H9 (cell line): ENCODE data around the gene SDK1. TPM values are rescaled to one million over a fixed set of nuclear protein-coding genes. Genes with fewer than 3 reads are reported as not detected.

Source experiments
- DNase-seq: peaks from one replicate; pipeline ENCODE4 v3.0.0-alpha.2; 2017
- H2AFZ ChIP-seq: one replicate; pipeline ENCODE4 v1.6.1; 2013; ENCODE audit warnings: mild to moderate bottlenecking, low read length, control low read depth, moderate library complexity
- H2AK5ac ChIP-seq: 2 replicates; pipeline ENCODE4 v1.6.1; 2013; ENCODE audit warnings: low read length, control low read depth, mixed read lengths; ENCODE audit not compliant: insufficient read length
- H2BK120ac ChIP-seq: one replicate; pipeline ENCODE4 v1.6.1; 2013; ENCODE audit warnings: low read depth, mild to moderate bottlenecking, low read length, control low read depth, inconsistent platforms; ENCODE audit not compliant: poor library complexity, severe bottlenecking
- H2BK12ac ChIP-seq: 2 replicates; pipeline ENCODE4 v1.6.1; 2013; ENCODE audit warnings: low read length, control low read depth, mixed read lengths, low read depth; ENCODE audit not compliant: insufficient read length
- H2BK15ac ChIP-seq: 2 replicates; pipeline ENCODE4 v1.6.1; 2013; ENCODE audit warnings: low read depth, low read length, control low read depth
- H2BK20ac ChIP-seq: one replicate; pipeline ENCODE4 v1.6.1; 2013; ENCODE audit warnings: low read depth, mild to moderate bottlenecking, low read length, control low read depth, inconsistent platforms; ENCODE audit not compliant: poor library complexity, severe bottlenecking
- H2BK5ac ChIP-seq: 2 replicates; pipeline ENCODE4 v1.6.1; 2013; ENCODE audit warnings: low read length, control low read depth, mixed read lengths; ENCODE audit not compliant: insufficient read length
- H3K14ac ChIP-seq: 2 replicates; pipeline ENCODE4 v1.6.1; 2013; ENCODE audit warnings: low read length, control low read depth; ENCODE audit not compliant: insufficient read depth
- H3K18ac ChIP-seq: 2 replicates; pipeline ENCODE4 v1.6.1; 2013; ENCODE audit warnings: low read depth, mild to moderate bottlenecking, mixed read lengths, low read length, control low read depth; ENCODE audit not compliant: insufficient read length
- H3K23ac ChIP-seq: 2 replicates; pipeline ENCODE4 v1.6.1; 2013; ENCODE audit warnings: low read length, control low read depth, mixed read lengths, low read depth; ENCODE audit not compliant: insufficient read length
- H3K23me2 ChIP-seq: 2 replicates; pipeline ENCODE4 v1.6.1; 2013; ENCODE audit warnings: low read depth, mild to moderate bottlenecking, mixed read lengths, low read length, control low read depth; ENCODE audit not compliant: insufficient read length, poor library complexity, severe bottlenecking
- H3K27ac ChIP-seq: 2 replicates; pipeline ENCODE4 v1.5.1; 2013; ENCODE audit warnings: low read length, control low read depth, mixed read lengths, low read depth; ENCODE audit not compliant: insufficient read length
- H3K27me3 ChIP-seq: 2 replicates; pipeline ENCODE4 v1.6.1; 2013; ENCODE audit warnings: low read length, control low read depth, inconsistent platforms; ENCODE audit not compliant: insufficient read depth
- H3K4ac ChIP-seq: 2 replicates; pipeline ENCODE4 v1.6.1; 2013; ENCODE audit warnings: low read depth, mild to moderate bottlenecking, control low read depth, inconsistent platforms, low read length, moderate library complexity
- H3K4me1 ChIP-seq: 2 replicates; pipeline ENCODE4 v1.6.1; 2013; ENCODE audit warnings: low read length, control low read depth, inconsistent platforms; ENCODE audit not compliant: insufficient read depth
- H3K4me2 ChIP-seq: 2 replicates; pipeline ENCODE4 v1.6.1; 2013; ENCODE audit warnings: low read length, control low read depth, mixed read lengths; ENCODE audit not compliant: insufficient read length, insufficient read depth
- H3K56ac ChIP-seq: 2 replicates; pipeline ENCODE4 v1.6.1; 2013; ENCODE audit warnings: low read depth, mild to moderate bottlenecking, mixed read lengths, low read length, control low read depth; ENCODE audit not compliant: insufficient read length
- H3K79me1 ChIP-seq: 2 replicates; pipeline ENCODE4 v1.6.1; 2013; ENCODE audit warnings: low read depth, mild to moderate bottlenecking, moderate library complexity, low read length, control low read depth, inconsistent platforms; ENCODE audit not compliant: insufficient read depth, poor library complexity, severe bottlenecking
- H3K79me2 ChIP-seq: 2 replicates; pipeline ENCODE4 v1.6.1; 2013; ENCODE audit warnings: low read length, control low read depth, inconsistent platforms; ENCODE audit not compliant: insufficient read depth
- H3K9ac ChIP-seq: 2 replicates; pipeline ENCODE4 v1.6.1; 2013; ENCODE audit warnings: low read length, control low read depth, mixed read lengths; ENCODE audit not compliant: insufficient read length; ENCODE audit errors: extremely low read depth
- H3K9me3 ChIP-seq: one replicate; pipeline ENCODE4 v1.6.1; 2013; ENCODE audit warnings: low read depth, low read length, inconsistent platforms; ENCODE audit not compliant: control insufficient read depth
- H3T11ph ChIP-seq: one replicate; pipeline ENCODE4 v1.6.1; 2013; ENCODE audit warnings: mild to moderate bottlenecking, low read length, control low read depth, inconsistent platforms
- H4K20me1 ChIP-seq: one replicate; pipeline ENCODE4 v1.6.1; 2013; ENCODE audit not compliant: control insufficient read depth, insufficient read length, insufficient read depth
- H4K5ac ChIP-seq: 2 replicates; pipeline ENCODE4 v1.6.1; 2013; ENCODE audit warnings: low read depth, mild to moderate bottlenecking, mixed read lengths, low read length, control low read depth; ENCODE audit not compliant: insufficient read length
- H4K8ac ChIP-seq: replicated peaks from 2 replicates; pipeline ENCODE4 v1.6.1; 2013; ENCODE audit warnings: low read length, control low read depth, mixed read lengths, low read depth; ENCODE audit not compliant: insufficient read length
- H4K91ac ChIP-seq: 2 replicates; pipeline ENCODE4 v1.6.1; 2013; ENCODE audit warnings: low read depth, mild to moderate bottlenecking, moderate library complexity, mixed read lengths, low read length, control low read depth; ENCODE audit not compliant: insufficient read length
- H3K27ac Mint-ChIP-seq, 3 experiments: 2 replicates in 2 of 3; 3 replicates in 1 of 3; pipeline ENCODE4 v1.8.0; 2020 to 2021; ENCODE audit warnings: mixed read lengths in 3 of 3, mild to moderate bottlenecking in 1 of 3, moderate library complexity in 1 of 3
- H3K27me3 Mint-ChIP-seq: 2 replicates; pipeline ENCODE4 v1.8.0; 2021; ENCODE audit warnings: low read depth, mild to moderate bottlenecking, moderate library complexity, mixed read lengths
- H3K36me3 Mint-ChIP-seq, 3 experiments: 2 replicates in 2 of 3; 3 replicates in 1 of 3; pipeline ENCODE4 v1.8.0; 2020 to 2021; ENCODE audit warnings: low read depth in 3 of 3, mixed read lengths in 3 of 3; ENCODE audit not compliant: insufficient read depth in 1 of 3
- H3K4me1 Mint-ChIP-seq, 2 experiments: 2 replicates each; pipeline ENCODE4 v1.8.0; 2020; ENCODE audit warnings: mixed read lengths in 2 of 2
- H3K4me3 Mint-ChIP-seq, 2 experiments: 2 replicates in 1 of 2; 3 replicates in 1 of 2; pipeline ENCODE4 v1.8.0; 2020 to 2021; ENCODE audit warnings: mild to moderate bottlenecking in 2 of 2, mixed read lengths in 2 of 2, moderate library complexity in 1 of 2
- H3K9me3 Mint-ChIP-seq, 2 experiments: 2 replicates in 1 of 2; 3 replicates in 1 of 2; pipeline ENCODE4 v1.8.0; 2020; ENCODE audit warnings: mild to moderate bottlenecking in 2 of 2, mixed read lengths in 2 of 2, moderate library complexity in 1 of 2
- CTCF ChIP-seq: fragments of 200-600 bp; sonication (generic); conservative IDR thresholded peaks from 3 replicates; pipeline ENCODE4 v1.8.0; 2021; ENCODE audit warnings: antibody characterized with exemption, mild to moderate bottlenecking
- WGBS: extraction: QIAGEN DNeasy Blood & Tissue Kit; methylation state at CpG from one replicate; pipeline ENCODE4 v1.1.7; 2013; ENCODE audit warnings: missing lambda C conversion rate, low lambda C conversion rate, mixed read lengths; ENCODE audit not compliant: insufficient read length; ENCODE audit errors: extremely low coverage; 5-methylcytosine and 5-hydroxymethylcytosine counted together
- total RNA-seq: library from RNA; stranded (reverse); gene quantifications from 2 replicates; pipeline ENCODE4 v1.2.1, GENCODE V29; 2021

SDK1 gene
- total RNA-seq, 1 experiment from 2014 or later: 8.7 TPM

- Histone ChIP-seq H3K9ac (no peak overlapping the region), H3K4me2 (no peak overlapping the region), H2BK12ac (no peak overlapping the region), H4K20me1 (no peaks in the 10 kb centered on the region), H2BK15ac (no peak overlapping the region), H3K27ac (no peak overlapping the region), H3K79me2 (no peaks in the 10 kb centered on the region), H3T11ph (no peak overlapping the region), H3K14ac (no peak overlapping the region), H2AFZ (no peak overlapping the region), H3K56ac (no peak overlapping the region), H4K5ac (no peak overlapping the region), H2BK20ac (no peak overlapping the region), H3K23me2 (no peaks in the 10 kb centered on the region), H3K79me1 (no peaks in the 10 kb centered on the region), H2AK5ac (no peak overlapping the region), H3K4me1 (peaks cover 4% of the 10 kb centered on the region; the same call in 1 of the 2 replicates), H3K4ac (no peak overlapping the region), H3K9me3 (no peaks in the 10 kb centered on the region), H3K27me3 (no peaks in the 10 kb centered on the region), H2BK120ac (no peak overlapping the region), H3K23ac (no peak overlapping the region), H4K8ac (no peak overlapping the region), H4K91ac (no peak overlapping the region), H3K18ac (no peak overlapping the region), H2BK5ac (no peak overlapping the region)
- TF ChIP-seq CTCF: no peak
- Mint-ChIP-seq H3K4me1 (peaks cover 17% of the 10 kb centered on the region in 2 experiments), H3K4me3 (no peak overlapping the region), H3K27ac (no peak overlapping the region), H3K9me3 (no peaks in the 10 kb centered on the region), H3K27me3 (peaks cover 3% of the 10 kb centered on the region; the same call in 1 of the 2 replicates), H3K36me3 (no peaks in the 10 kb centered on the region)
- no peak for DNase-seq
- no CpG with 5 or more reads among the region's 2 CpGs for WGBS
These were observed 396.4 kb downstream of the SDK1 start for GRCh38 chr7:3697472-3697871.
